Peyer's patch (tissue), 4 donors: ENCODE data around the gene DENND1B. TPM values are rescaled to one million over a fixed set of nuclear protein-coding genes. Genes with fewer than 3 reads are reported as not detected.

Experiments used
- DNase-seq, 3 donors: peaks; one replicate each; pipeline ENCODE4 v3.0.0-alpha.2; 2017 to 2019
- H3K27ac ChIP-seq, 4 donors: fragments of 200-600 bp; sonication (generic); one replicate each; pipeline ENCODE4 v1.5.1; 2016 to 2019
- H3K27me3 ChIP-seq, 2 donors: fragments of 200-600 bp; sonication (generic); one replicate each; pipeline ENCODE4 v1.5.1; 2019
- H3K36me3 ChIP-seq, 3 donors: fragments of 200-600 bp; sonication (generic); one replicate each; pipeline ENCODE4 v1.5.1; 2016 to 2019
- H3K4me1 ChIP-seq, 4 donors: fragments of 200-600 bp; sonication (generic); one replicate each; pipeline ENCODE4 v1.5.1; 2016 to 2019
- H3K4me3 ChIP-seq, 4 donors: fragments of 200-600 bp; sonication (generic); 1 replicate in 3 of 4; 2 replicates in 1 of 4; pipeline ENCODE4 v1.5.1; 2016 to 2019; ENCODE audit warnings: mild to moderate bottlenecking in 1 of 4
- H3K9me3 ChIP-seq, 4 donors: fragments of 200-600 bp; sonication (generic); one replicate each; pipeline ENCODE4 v1.5.1; 2016 to 2019; ENCODE audit warnings: mild to moderate bottlenecking in 1 of 4
- CTCF ChIP-seq, 6 experiments: fragments of 450-650 bp in 4 of 6; fragments of 200-600 bp in 2 of 6; sonication (generic) in 1 of 6; IDR thresholded peaks; one replicate each; pipeline ENCODE4 v1.5.1; 2017 to 2019; ENCODE audit warnings: antibody characterized with exemption in 6 of 6, mild to moderate bottlenecking in 3 of 6, moderate library complexity in 1 of 6
- POLR2A ChIP-seq, 2 donors: fragments of 450-650 bp; IDR thresholded peaks; one replicate each; pipeline ENCODE4 v1.5.1; 2017; ENCODE audit warnings: antibody characterized with exemption in 2 of 2, mild to moderate bottlenecking in 2 of 2, moderate library complexity in 2 of 2
- total RNA-seq, 4 donors: library from RNA; depleted of rRNA; stranded (reverse); fragments of >200 nt; gene quantifications; one replicate each; pipeline ENCODE4 v1.1.0, GENCODE V29; 2016

DENND1B gene
- total RNA-seq, 4 donors from 2014 or later, result 46.2 to 84.2 (median 69.3) TPM

- Histone ChIP-seq H3K36me3 (no peaks in the 10 kb centered on the region), H3K27ac (peak overlapping the region; percentile 92 to 99 (median 96)), H3K4me1 (peaks cover 0 to 35% (median 7%) of the 10 kb centered on the region in 4 donors), H3K9me3 (no peaks in the 10 kb centered on the region), H3K4me3 (peak overlapping the region; percentile 74 to 89 (median 86)), H3K27me3 (no peaks in the 10 kb centered on the region)
- TF ChIP-seq POLR2A (IDR thresholded peaks at IDR 0.05) (no peak), CTCF (IDR thresholded peaks at IDR 0.05) (no peak)
- peak in 2 of 3 donors; percentile 56 to 69 for DNase-seq
Measured at GRCh38 chr1:197774466-197775281, 606 bp downstream of the DENND1B start.

DNA sequence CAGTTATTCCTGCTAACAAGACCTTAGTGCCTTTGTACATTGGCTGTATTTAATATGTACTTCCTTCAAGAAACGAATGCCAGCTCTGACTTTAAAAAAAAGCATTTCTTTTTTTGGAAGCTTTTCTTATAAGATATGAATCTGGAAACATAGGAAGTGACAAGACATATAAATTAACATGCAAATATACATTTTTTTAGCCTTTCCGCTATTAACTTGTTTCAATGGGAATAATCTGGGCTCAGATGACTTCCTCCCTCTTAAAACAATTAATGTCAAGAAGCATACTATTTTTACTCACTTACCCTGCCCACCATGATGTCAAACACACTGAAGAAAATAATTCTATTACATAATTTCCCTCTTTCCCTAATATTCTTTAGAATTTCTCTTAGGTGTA is 1.4 kb downstream of the DENND1B start:
- Histone ChIP-seq H3K4me3 (peak overlapping the region in 3 of 4 donors; percentile 85 to 89 (median 88)), H3K27me3 (no peaks in the 10 kb centered on the region), H3K36me3 (no peaks in the 10 kb centered on the region), H3K4me1 (peaks cover 0 to 35% (median 7%) of the 10 kb centered on the region in 4 donors), H3K9me3 (no peaks in the 10 kb centered on the region), H3K27ac (peak overlapping the region in 3 of 4 donors; percentile 96 to 99 (median 97))
- no peak for DNase-seq
- TF ChIP-seq CTCF (IDR thresholded peaks at IDR 0.05) (no peak), POLR2A (IDR thresholded peaks at IDR 0.05) (no peak)

GRCh38 chr1:197771904-197772556 is 3.2 kb downstream of the DENND1B start:
- H3K4me1 ChIP-seq, result peaks cover 0 to 40% (median 7%) of the 10 kb centered on the region in 4 donors
- H3K36me3 ChIP-seq, result no peaks in the 10 kb centered on the region
- no peak for TF ChIP-seq POLR2A (IDR thresholded peaks at IDR 0.05)
- no peak for TF ChIP-seq CTCF (IDR thresholded peaks at IDR 0.05)
- H3K9me3 ChIP-seq, result no peaks in the 10 kb centered on the region
- peak overlapping the region in 1 of 4 donors; percentile 88 for H3K4me3 ChIP-seq
- H3K27ac ChIP-seq, result peak overlapping the region in 2 of 4 donors; percentile 5 to 17
- no peaks in the 10 kb centered on the region for H3K27me3 ChIP-seq
- DNase-seq, result no peak

DNA sequence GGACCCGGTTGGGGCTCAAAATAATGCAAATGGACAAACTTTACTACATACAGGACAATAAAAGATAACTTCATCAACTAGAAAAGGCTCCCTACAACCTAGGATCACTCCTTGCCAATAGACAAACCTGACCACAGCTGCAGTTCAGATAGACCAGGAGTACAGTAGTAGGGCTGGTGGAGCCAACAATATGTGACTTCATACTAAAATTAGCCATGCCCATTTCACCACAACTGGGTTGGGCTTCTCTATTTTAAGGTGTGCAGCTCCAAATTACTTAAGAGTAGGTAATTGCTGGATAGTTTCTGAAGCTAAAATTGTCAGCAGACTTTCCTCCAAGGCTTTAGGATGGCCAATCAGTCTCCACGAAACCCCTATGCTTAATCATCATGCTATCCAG is 3.9 kb downstream of the DENND1B start:
- Histone ChIP-seq H3K27ac (no peak overlapping the region), H3K4me3 (no peak overlapping the region), H3K27me3 (no peaks in the 10 kb centered on the region), H3K36me3 (no peaks in the 10 kb centered on the region), H3K4me1 (peaks cover 0 to 34% (median 7%) of the 10 kb centered on the region in 4 donors), H3K9me3 (no peaks in the 10 kb centered on the region)
- TF ChIP-seq POLR2A (IDR thresholded peaks at IDR 0.05), result no peak
- TF ChIP-seq CTCF (IDR thresholded peaks at IDR 0.05), result no peak
- no peak for DNase-seq

DNA sequence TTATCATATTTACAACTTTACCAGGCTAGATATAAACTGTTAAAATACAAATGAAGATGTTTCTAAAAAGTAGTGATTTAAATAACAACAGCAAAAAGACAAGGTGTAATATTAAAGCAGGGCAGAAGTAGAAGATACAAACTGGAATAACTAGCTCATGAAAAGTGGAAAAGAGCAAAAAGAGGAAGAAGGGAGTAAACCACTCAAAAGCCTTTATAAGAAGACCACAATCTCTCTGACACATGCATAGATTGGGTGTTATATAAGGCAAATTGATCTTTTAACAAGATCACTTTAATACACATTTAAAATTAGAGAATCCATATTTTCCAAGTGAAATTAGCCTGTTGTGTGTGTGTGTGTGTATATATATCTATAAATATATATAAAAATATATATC is 5.0 kb downstream of the DENND1B start:
- Histone ChIP-seq H3K27ac (no peak overlapping the region), H3K36me3 (no peaks in the 10 kb centered on the region), H3K4me3 (no peak overlapping the region), H3K4me1 (peaks cover 0 to 26% (median 0%) of the 10 kb centered on the region in 4 donors), H3K27me3 (no peaks in the 10 kb centered on the region), H3K9me3 (no peaks in the 10 kb centered on the region)
- no peak for DNase-seq
- TF ChIP-seq CTCF (IDR thresholded peaks at IDR 0.05), result no peak
- TF ChIP-seq POLR2A (IDR thresholded peaks at IDR 0.05), result no peak
